NCI-H146 (cell line): ENCODE data around the gene JUN.
A peak's percentile ranks its signal among the peaks of the same experiment; 100 is the strongest.

ENCODE experiments used
- DNase-seq: peaks from one replicate; lab custom pipeline; 2025; lab: John Stamatoyannopoulos, UW

The JUN gene

DNA sequence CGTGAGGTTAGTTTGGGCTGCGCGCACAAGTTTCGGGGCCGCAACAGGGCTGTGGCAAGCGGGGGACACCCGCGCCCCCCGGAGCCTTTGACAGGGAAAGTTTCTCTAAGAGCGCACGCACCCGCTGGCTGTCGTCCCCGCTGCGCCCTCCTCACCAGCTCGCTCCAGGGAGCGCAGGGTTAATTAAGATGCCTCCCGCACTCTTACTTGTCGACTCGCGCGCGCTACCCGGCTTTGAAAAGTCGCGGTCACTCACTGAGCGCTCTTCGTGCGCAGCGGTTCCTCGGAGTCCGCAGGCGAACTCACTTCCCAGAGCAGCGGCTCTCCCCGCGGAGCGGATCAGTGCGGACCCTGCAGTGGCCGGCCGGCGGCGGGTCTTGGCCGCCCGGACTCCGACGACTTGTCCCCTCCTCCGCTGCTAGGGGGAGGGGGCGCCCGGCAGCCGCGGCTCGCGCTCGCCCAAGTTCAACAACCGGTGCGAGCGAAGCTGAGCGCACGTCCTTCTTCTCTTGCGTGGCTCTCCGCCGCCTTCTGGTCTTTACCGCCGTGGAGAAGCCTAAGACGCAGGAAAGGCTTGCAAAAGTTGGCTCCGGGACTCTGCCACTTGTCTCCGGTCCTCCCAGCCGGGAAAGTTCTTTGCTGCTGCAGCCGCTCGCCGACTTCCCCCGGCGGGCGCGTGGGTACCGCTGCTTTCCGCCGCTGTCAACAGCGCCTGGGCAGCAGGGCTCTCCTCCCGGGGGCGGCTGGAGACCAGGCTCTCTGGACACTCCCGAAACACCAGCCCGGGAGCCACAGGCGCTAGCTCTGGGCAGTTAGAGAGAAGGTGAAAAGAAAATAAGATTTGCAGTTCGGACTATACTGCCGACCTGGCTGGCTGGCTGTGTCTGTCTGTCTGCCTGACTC, 506 bp downstream of the JUN start:
- peak; percentile 68 for DNase-seq

DNA sequence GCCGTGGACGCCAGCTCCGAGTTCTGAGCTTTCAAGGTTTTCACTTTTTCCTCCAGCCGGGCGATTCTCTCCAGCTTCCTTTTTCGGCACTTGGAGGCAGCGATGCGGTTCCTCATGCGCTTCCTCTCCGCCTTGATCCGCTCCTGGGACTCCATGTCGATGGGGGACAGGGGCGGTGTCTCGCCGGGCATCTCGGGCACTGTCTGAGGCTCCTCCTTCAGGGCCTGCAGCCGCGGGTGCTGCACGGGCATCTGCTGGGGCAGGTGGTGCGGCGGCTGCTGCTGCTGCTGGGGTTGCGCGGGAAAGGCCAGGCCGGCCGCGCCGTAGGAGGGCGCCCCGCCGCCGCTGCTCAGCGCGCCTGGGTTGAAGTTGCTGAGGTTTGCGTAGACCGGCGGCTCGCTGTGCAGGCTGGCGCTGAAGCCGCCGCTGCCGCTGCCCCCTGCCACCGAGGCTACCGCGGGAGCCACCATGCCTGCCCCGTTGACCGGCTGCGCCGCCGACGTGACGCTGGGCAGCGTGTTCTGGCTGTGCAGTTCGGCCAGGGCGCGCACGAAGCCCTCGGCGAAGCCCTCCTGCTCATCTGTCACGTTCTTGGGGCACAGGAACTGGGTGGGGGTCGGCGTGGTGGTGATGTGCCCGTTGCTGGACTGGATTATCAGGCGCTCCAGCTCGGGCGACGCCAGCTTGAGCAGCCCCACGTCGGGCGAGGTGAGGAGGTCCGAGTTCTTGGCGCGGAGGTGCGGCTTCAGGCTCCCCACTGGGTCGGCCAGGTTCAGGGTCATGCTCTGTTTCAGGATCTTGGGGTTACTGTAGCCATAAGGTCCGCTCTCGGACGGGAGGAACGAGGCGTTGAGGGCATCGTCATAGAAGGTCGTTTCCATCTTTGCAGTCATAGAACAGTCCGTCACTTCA, 1.4 kb downstream of the JUN start:
- peak; percentile 72 for DNase-seq

DNA sequence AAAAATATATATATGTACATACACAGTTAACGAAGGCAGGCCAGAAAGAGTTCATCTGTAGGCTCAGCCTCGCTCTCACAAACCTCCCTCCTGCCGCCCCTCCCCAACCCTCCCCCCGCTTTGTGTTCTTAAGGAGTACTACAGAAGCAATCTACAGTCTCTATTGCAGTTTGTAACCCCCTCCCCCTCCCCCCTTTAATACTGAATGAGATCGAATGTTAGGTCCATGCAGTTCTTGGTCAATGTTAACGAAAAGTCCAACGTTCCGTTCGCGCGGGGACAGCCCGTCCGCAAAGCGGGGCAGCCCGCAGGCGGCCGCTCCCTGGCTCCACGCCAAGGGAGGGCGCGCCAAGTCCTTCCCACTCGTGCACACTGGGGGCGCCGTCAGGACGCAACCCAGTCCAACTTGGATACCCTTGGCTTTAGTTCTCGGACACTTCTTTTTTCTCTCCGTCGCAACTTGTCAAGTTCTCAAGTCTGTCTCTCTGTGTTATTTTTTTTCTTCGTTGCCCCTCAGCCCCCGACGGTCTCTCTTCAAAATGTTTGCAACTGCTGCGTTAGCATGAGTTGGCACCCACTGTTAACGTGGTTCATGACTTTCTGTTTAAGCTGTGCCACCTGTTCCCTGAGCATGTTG, 2.2 kb downstream of the JUN start:
- peak; percentile 72 for DNase-seq

DNA sequence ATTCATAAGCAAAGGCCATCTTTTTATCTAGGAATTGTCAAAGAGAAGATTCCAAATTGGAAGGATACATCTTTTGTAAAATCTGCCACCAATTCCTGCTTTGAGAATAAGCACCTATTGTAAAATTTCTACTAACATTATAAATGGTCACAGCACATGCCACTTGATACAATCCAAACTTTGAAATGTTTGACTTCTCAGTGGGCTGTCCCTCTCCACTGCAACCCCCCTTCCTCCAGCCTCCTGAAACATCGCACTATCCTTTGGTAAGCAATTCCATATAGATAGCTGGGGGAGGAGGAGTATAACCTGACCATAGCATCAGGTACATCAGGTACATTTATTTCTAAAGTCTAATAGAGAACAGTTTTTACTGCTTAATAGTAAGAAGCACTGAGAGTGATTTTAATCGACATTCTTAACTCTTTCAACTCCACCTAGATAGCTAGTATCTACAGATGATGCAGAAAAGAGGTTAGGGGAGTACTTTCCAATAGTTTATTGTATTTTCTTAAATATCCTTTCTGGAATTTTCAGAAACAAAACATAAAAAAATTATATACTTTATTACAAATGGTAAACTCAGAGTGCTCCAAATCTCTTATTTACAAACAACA, 2.9 kb downstream of the JUN start:
- DNase-seq, result peak; percentile 76

DNA sequence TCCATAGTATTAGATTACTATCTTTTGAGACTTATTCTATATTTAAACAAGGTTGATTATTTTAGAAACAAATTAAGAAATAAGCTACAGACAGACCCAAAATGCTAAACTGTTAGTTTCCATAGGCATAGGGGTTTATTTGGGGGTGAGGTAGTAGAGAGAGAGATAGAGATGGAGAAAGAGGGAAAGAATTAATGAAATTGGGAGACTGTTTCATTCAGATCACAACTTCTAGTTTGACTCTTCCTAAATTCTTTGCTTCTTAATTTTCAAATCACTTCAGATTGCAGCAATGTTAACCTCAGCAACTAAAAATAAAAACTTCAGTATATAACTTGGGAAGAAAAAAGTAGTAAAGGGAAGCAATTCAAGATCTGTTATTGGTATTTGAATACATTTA, 3.4 kb downstream of the JUN start:
- DNase-seq, result peak; percentile 29

DNA sequence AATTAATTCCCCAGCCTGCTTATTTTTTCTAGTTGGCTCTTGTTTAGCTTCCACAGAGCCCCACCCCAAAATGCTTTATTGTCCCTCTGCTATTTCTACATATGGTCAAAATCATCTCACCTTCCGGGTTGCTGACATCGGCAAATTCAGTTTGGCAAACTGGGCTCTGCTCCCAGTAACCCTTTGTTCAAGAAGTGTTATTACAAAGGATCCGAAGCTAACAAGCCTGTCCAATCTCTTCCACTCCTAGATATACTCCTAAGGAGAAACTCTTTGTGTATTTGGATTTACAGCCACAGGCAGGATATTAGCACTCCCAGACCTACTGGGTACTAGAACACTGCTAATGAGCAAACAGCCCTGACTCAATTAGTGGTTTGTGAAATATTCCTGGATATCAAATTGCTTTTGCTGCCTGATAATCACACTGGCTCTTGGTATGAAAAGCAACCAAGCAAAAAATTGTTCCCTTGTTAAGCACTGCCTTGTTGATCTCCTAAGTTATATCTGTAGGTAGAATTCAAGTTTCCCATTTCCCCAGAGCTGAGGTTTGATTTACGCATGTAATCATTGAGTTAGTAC, 4.0 kb downstream of the JUN start:
- peak; percentile 71 for DNase-seq

DNA sequence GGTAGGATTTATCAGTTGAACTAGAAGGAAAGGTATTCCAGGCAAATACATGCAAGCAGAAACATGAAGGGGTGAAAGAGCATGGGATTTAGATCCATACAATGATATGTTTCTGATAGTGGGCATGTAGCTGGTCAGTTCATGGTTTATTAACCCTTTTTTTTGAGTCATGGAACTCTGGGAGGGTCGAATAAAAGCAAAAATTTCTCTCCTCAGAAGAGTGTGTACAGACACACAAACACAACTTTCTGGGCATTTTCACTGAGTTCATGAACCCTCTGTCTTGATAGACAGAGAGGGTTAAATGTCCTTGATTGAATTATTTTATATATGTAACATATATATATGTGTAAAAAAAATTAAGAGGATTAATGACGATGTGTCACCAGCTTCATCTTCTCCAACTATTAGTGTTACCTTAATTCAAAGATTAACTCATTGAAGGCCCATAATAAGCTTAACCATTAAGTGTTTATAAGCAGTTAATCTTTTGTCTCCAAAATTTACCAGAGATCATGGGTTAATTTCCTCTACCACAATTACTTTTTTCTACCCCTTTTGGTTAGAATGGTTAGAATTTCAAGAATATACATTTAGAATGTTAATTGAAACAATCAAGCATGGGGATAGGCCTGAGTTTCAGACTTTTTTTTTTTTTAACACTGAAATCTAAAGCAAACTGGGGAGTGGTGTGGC, 4.6 kb downstream of the JUN start:
- DNase-seq, result no peak

DNA sequence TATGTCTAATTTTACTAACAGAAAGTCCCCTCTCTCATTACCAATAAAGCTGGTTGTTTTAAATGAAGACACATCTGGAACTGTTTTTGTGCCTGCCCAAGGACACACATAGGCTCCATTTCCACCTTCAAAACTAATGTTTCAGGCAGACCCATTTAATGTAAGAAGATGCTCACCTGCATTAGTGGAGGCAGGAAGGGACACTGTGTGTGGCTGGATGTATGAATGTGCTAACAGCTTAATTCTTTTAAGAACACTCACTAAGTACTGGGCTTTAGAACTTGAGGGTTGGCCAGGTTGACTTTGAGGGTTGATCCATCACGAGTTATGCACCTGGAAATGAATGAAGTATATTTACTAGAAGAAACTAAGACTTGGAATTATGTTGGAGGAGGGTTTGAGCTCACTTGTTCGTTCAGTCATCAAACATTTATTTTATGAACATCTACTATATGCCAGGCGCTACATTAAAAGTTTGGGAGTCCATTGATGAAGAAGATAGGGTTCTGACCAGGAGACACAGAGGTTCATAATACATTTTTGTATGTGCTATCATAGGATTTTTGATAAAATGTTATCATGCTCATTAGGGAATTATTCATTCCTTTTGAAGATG, 5.4 kb downstream of the JUN start:
- DNase-seq, result no peak

DNA sequence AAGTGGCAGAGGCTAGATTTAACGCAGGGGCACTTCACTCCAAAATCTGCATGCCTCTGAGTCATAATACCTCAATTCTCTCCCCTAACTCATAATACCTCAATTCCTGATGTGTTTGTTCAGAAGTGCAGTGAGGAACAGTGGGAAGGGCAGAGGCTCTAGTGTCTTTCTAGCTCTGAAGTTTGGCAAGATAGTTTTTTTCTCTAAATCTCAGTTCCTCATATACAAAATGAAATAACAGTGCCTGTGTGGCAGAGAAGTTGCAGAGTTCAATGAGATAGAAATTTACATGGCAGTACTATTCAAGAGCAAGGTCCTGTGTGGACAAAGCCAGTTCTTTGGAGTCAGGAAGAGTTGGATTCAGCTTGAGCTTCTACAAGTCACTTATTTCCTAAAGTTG, 9.8 kb downstream of the JUN start:
- no peak for DNase-seq

DNA sequence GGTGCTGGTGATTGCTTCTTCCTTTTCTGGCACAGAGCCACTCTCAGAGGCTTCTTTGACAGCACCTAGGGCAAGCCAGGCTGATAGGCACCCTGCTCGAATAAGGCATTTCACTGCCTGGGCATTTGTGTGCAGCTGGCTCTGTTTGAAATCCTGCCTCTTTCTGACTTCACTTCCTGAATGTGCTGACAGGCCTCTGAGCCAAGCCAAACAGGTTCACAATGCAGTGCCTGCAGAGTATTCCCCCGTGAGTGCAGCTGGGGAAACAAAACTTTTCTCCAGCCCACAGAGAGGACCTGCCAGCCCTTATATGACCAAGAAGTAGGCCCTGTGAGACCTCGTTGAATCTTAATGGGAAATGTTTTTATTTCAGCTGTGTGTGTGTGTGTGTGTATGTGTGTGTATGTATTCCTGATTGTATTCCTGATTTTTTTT, 10.4 kb downstream of the JUN start:
- peak; percentile 74 for DNase-seq

DNA sequence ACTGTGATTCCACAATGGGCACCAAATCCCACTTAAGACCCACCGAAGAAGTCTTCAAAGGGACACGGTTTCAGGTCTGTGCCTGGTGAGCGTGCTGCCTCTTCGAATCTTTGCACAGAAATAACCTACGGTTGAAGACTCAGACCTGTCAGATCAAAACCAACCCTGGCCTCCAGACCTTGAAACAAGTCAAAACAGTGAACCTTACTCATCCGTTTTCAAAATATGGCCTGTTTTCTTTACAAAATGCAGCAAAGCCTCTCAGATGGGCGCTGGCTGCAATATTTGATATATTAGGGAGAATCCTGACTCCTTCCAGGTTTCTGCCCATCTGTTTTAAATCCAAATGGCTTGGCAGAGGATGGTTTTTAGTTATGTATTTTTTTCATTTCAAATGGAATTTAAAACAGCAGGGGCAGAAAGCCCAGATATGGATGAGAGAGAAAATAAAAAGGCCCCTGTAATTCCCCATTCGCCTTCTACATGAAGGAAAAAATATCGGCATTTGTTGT, 14.0 kb downstream of the JUN start:
- DNase-seq, result no peak

DNA sequence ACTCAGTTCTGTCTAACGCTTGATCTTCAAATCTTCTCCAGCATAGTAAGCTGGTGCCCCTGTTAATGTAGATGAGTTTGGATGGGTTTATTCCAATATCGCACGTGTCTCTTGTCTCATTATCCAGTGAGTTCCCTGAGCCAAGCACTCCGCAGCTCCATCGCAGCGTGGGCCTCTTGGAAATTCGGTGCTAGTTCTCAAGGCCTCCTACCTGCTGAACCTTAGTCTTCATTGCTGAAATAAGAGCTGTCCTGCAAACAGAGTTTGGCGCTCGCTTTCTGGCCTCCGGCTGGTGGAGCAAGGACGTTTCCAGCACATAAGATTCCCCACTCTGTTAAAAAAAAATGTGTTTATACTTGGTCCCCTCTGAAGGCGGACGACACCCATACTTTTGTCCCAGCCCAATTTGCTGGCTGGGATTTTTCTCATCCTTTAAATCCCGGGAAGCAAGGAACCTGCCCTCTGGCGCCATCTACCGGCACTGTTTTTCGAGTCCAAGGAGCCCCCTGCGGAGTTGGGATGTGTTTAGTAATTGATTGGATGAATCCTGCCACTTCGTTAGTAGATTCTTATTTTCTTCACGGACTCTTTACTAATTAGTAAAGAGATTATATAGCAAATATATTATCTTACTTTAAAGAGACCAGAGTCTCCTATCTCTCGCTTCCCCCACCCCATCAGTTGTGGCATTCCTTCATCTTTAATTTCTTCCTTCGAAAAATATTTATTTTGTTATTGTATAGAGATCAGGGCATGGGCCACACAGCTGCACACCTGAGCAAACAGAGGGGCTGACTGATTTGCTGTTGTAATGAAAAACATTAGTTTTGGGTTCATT, 14.7 kb downstream of the JUN start:
- peak; percentile 75 for DNase-seq

DNA sequence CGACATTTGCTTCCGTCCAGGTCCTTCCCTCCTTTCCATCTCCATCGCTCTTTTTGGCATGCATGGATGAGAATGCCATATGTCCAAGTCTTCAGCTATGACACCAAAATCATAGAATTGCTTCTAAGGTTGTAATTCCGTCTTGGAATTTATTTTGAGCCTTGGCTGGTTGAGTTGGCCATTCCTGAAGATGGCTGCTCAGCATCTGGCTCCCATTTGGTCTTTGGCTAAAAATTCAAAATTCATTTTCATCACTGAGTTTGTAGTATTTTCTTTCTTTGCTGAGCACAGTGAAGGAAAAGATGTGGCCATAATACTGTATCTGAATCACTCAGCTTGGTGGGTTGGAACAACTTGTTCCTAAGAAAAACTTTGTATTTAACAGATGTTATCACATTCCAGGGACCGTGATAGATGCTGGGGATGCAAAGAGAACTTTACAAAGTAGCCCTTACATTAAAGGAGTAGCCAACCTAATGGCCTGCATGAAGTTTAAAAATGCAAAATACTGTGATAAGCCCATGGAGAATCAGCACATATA, 15.6 kb downstream of the JUN start:
- DNase-seq, result no peak

DNA sequence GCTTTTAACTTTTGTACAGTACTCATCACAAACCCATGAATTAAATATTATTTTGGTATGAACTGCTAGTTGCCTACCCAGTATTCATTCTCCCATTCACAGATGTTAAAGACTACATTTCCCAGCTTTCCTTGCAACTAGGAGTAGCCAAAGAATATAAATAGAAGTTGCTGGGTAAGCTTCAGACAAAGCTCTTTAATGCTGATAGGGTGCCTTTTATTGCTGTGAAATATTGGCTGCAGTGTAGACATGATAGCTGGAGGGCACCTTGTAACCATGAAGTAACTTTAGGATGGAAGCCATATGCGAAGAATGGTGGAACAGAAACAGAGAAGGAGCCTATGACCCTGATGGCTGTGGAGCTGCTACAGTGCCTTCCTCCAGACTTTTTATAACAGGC, 16.7 kb downstream of the JUN start:
- no peak for DNase-seq

DNA sequence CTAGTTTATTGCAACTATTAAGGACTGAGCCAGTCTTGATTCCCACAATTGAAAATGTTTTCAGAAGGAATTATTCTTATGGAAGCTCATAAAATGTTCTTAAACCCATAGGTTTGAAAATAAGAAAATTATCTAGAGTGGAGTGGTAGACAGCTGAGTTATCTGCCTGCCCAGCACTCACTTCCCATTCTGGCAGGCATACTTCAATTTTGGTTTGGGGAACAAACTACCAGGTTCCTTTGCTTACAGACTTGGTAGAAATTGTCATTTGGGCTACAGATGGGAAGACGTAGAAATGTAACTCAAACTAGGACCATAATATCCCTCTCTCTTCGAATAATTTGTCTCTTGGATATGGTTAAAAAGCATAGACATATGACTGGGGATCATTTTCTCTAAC, 18.4 kb downstream of the JUN start:
- no peak for DNase-seq

DNA sequence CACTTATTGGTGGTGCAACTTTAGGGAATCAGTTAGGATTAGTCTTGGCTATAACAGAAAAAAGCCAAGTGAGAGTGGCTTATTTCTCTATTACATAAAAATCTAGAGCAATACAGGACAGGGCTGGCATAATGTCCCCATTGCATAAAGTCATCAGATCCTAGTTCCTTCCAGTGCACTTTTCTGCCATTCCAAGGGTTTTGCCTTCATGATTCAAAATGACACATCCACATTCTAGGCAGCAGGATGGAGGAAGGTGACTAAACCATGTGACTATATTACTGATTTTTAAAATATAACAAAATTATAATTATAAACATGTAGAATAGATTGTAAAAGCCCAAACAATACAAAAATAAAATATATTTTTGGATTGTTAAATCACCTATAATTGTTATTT, 18.8 kb downstream of the JUN start:
- DNase-seq, result no peak

DNA sequence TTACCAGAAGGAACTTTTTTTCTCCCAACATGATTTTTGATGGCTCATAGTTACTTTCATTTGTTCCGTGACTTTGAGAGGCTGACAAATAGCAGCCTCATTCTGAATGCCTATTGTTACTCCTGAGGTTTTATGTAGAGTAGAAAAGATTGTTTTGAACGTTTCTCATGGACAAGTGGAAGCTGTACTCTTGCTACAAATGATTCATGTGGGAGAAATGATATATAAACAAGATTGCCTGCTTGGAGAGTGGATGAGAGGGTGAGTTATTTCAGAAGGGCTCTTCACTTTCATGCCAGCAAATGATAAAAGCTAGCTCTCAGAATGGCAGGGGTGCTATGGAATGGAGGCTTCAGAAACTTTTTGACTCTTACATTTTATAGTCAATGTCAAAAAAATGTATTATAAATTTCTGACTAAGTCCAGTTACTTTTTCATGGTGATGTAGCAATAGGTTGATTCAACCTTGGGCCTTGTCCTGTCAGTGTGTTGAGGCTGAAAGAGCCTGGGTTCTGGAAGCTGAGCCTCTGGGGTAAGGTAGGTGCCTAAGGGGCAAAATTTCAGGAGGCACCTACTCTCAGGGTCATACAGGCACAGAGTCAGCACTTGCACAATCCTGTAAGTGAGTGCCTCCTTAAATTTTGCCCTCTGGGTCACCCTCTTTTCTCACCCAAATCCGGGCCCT, 19.4 kb downstream of the JUN start:
- DNase-seq, result no peak

DNA sequence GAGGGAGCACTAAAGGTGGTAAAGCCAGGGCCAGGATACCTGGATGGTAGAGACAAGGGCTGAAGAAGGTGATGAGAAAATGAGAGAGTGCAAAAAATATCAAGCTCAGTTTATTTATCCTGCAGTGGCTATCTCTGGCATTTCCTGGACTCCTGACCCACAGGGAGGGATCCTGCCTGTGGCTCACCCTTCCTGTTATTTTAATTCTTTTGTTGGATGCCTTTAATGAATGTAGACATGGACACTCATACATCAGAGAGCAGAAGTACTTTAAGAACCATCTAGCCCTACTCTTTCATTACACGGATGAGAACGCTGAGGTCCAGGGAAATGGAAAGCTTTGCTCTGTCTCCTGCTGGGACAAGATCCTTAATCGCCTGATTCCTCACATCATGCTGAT, 20.6 kb downstream of the JUN start:
- DNase-seq, result peak; percentile 6

DNA sequence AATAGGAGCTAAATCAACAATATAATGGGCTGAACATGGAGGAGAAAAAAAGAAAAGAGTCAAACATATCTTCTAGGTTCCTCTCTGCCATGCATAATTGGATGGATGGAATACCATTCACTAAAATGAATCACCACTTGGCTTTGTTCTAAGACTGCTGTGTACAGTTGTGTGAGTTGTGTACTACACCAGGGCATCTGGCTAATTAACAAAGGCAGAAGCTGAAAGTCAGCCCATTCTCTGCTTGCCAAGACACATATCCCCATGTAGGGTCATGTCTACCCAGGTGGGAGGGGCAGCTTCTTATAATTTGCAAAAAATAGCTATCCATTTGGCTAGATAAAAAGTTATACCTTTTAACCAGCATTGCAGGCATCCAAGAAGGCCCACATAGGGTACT, 21.0 kb downstream of the JUN start:
- no peak for DNase-seq
